GM06990 (cell line): ENCODE measurements around the gene ADAMTSL1.
A peak's percentile ranks its signal among the peaks of the same experiment; 100 is the strongest.

Source experiments
- DNase-seq: peaks from one replicate; pipeline ENCODE4 v3.0.0-alpha.2; 2011; ENCODE audit not compliant: insufficient read length; ENCODE audit errors: extremely low read depth
- H3K27me3 ChIP-seq: replicated peaks from 2 replicates; pipeline ENCODE4 v1.6.0; 2011; ENCODE audit warnings: low read length; ENCODE audit not compliant: control insufficient read depth, insufficient read depth
- H3K36me3 ChIP-seq: 2 replicates; pipeline ENCODE4 v1.5.1; 2011; ENCODE audit warnings: low read length; ENCODE audit not compliant: control insufficient read depth, insufficient read depth
- H3K4me3 ChIP-seq: replicated peaks from 2 replicates; pipeline ENCODE4 v1.5.1; 2011; ENCODE audit warnings: low read depth, mild to moderate bottlenecking, control low read depth, low read length
- TF ChIP-seq, protein P1 (sequence below): IDR thresholded peaks from 2 replicates; pipeline ENCODE4 v1.5.1; 2011; ENCODE audit warnings: low read length, control low read depth, mild to moderate bottlenecking, inconsistent platforms; ENCODE audit not compliant: insufficient read depth, poor library complexity, severe bottlenecking

ADAMTSL1 gene

DNA sequence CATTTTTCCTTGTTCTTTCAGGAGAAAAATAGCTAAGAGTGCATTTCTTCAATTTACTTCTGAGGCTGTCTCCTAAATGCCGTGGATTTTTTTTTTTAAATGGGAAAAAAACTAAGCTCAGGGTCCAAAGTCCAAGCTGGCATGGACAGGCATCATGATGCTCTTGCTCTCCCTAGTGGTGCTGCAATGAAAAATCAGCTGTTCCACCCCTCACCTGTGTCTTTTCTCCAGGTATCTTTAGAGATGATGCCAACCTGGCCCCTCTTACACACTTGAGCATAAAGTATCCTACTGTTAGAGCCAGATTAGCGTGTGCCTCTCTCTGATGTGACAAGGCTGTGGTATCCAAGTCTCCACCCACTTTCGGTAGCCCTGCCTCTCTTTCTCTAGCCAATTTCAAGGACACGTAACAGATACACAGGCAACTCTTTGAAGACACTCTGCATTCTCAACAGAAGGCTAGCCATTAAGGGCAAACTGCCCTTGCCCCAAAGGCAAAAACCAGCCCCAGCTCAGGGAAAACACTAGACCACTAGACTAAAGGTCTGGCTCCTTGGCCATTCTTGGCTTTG is 350.2 kb downstream of the ADAMTSL1 start:
- TF ChIP-seq, protein P1, sequence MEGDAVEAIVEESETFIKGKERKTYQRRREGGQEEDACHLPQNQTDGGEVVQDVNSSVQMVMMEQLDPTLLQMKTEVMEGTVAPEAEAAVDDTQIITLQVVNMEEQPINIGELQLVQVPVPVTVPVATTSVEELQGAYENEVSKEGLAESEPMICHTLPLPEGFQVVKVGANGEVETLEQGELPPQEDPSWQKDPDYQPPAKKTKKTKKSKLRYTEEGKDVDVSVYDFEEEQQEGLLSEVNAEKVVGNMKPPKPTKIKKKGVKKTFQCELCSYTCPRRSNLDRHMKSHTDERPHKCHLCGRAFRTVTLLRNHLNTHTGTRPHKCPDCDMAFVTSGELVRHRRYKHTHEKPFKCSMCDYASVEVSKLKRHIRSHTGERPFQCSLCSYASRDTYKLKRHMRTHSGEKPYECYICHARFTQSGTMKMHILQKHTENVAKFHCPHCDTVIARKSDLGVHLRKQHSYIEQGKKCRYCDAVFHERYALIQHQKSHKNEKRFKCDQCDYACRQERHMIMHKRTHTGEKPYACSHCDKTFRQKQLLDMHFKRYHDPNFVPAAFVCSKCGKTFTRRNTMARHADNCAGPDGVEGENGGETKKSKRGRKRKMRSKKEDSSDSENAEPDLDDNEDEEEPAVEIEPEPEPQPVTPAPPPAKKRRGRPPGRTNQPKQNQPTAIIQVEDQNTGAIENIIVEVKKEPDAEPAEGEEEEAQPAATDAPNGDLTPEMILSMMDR, result peak; percentile 46
- no peaks in the 10 kb centered on the region for H3K27me3 ChIP-seq
- DNase-seq, result no peak
- no peaks in the 10 kb centered on the region for H3K36me3 ChIP-seq
- no peak overlapping the region for H3K4me3 ChIP-seq

DNA sequence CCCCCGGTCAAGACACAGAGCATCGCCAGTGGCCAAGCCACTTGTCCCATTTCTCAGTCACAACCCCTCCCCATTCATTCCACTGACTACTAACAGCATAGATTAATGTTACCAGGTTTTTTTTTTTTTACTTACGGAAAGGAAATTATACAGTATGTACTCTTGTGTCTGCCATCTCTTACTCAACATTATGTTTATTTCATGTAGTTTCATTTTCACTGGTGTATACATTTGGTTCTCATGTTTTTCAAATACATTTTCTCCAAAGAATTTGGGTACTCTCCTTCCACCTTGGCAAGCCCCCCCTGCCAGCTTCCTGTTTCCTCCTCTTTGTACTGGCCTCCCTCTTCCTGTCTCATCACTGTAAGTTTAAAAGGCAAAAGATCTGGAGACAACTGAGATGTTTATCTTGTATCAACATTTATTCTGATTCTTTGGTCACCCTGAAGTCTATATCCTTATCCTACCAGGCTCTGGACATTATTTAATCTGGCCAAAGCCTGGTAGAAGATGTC is 351.8 kb downstream of the ADAMTSL1 start:
- Histone ChIP-seq H3K4me3 (no peak overlapping the region), H3K27me3 (no peaks in the 10 kb centered on the region), H3K36me3 (no peaks in the 10 kb centered on the region)
- no peak for DNase-seq
- TF ChIP-seq, protein P1, result no peak

DNA sequence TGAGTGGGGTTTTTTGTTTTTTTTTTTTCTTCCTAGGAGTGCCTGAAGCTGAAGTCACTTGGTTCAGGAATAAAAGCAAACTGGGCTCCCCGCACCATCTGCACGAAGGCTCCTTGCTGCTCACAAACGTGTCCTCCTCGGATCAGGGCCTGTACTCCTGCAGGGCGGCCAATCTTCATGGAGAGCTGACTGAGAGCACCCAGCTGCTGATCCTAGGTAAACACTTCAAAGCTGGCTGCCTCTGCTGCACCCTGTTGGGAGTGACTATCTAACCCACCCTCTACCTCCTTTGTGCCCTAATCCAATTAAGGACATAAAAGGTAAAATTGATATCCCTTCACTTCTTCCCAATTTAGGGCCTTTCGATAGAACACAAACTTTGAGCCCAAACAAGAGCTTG is 352.3 kb downstream of the ADAMTSL1 start:
- no peaks in the 10 kb centered on the region for H3K27me3 ChIP-seq
- no peak for DNase-seq
- H3K4me3 ChIP-seq, result no peak overlapping the region
- TF ChIP-seq, protein P1, result peak; percentile 11
- no peaks in the 10 kb centered on the region for H3K36me3 ChIP-seq

DNA sequence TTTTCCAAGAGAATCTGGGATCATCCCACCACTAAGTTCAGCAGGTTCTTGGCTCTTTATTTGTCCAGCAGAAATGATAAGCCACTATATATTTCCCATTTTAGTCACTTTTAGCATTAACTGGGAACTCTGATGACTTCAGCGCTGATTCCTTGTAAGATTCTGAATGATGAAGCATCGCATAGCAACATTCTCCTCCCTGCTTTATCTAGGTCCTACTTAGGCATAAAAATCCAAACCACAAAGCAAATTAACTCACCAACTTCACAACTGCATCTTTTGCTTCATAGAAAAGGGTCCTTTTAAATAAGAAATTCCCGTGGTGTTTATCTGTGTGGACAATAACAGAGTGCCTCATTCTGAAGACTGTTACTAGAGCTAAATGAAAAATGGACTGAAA is 355.1 kb downstream of the ADAMTSL1 start:
- no peak for DNase-seq
- Histone ChIP-seq H3K27me3 (no peaks in the 10 kb centered on the region; the same call in 1 of the 2 replicates), H3K36me3 (no peaks in the 10 kb centered on the region), H3K4me3 (no peak overlapping the region)
- TF ChIP-seq, protein P1, result no peak

DNA sequence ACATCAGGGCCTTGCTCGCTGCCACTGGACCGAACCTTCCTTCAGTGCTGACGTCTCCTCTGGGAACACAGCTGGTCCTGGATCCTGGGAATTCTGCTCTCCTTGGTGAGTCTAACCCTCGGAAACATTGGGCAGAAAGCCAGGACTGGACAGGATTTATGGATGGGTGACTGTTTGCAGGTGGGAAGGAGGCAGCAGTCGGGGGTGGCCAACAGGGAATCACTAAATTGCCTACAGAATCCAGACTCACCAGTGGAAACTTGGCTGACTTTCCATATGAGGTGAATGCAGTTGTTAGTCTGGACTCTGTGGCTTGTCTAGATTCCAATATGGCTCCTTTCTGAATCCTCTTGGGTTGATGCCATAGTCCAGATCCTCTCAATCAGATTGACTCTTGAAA is 355.9 kb downstream of the ADAMTSL1 start:
- no peak for DNase-seq

More for the DNA sequence above, 355.9 kb downstream of the ADAMTSL1 start:
- Histone ChIP-seq H3K36me3 (no peaks in the 10 kb centered on the region), H3K27me3 (no peaks in the 10 kb centered on the region; the same call in 1 of the 2 replicates), H3K4me3 (no peak overlapping the region)
- TF ChIP-seq, protein P1, result no peak
